22Rv1 (cell line): Measurements from ENCODE around the gene NCKAP5.

ENCODE experiments used
- CTCF ChIP-seq: fragments of 450-650 bp; IDR thresholded peaks from 2 replicates; pipeline ENCODE4 v1.5.1; 2017; ENCODE audit warnings: mild to moderate bottlenecking
- ZFX ChIP-seq: fragments of 450-650 bp; IDR thresholded peaks from 2 replicates; pipeline ENCODE4 v1.6.1; 2017; ENCODE audit warnings: antibody characterized with exemption, borderline replicate concordance

GRCh38 chr2:133411857-133412256, 156.4 kb downstream of the NCKAP5 start:
- TF ChIP-seq CTCF (no peak), ZFX (no peak)
